Spleen (tissue), 7 donors: ENCODE measurements around the gene APC.

Experiments
- POLR2A ChIP-seq, 3 donors: fragments of 450-650 bp; IDR thresholded peaks; one replicate each; pipeline ENCODE4 v1.5.1; 2017; ENCODE audit warnings: antibody characterized with exemption in 3 of 3, mild to moderate bottlenecking in 1 of 3
- POLR2AphosphoS5 ChIP-seq, 3 donors: sonication (generic); formaldehyde crosslinking; IDR thresholded peaks; one replicate each; pipeline ENCODE4 v1.5.1; 2017; ENCODE audit warnings: antibody characterized with exemption in 3 of 3
- TF ChIP-seq, protein P1 (sequence below), 11 experiments: fragments of 200-600 bp in 7 of 11; fragments of 450-650 bp in 4 of 11; sonication (generic) in 4 of 11; IDR thresholded peaks in 8 of 11; conservative IDR thresholded peaks in 3 of 11; 1 replicate in 7 of 11; 2 replicates in 4 of 11; pipeline versions ENCODE4 v1.4.0 to v1.8.0; 2016 to 2021; ENCODE audit warnings: antibody characterized with exemption in 11 of 11, inconsistent platforms in 4 of 11, mild to moderate bottlenecking in 1 of 11
- donor health status: DM: no; HTN: no; CAD: no; lungs with moderate emphysema.
- donor health status: DM: no; HTN: no; CAD: no.
- donor health status: DM: no; HTN: no; CAD: no.

DNA sequence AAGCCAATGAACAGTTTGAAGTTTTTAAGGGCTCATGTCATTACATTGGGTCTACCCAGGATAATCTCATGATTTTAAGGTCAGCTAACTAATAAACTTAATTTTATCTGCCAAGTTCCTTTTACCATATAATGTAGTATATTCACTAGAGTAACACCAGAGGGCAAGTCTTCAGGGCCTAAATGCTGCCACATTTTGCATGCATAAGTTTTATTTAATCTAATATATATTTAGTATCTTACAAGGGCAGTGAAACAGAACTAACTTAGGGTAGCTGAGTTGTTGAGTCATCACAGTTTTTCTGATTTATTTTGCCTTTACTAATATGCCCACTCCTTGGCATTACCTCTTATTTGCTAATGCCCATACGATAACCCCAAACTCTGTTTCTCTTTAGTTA lies 8.1 kb upstream of the APC start:
- TF ChIP-seq, protein P1, sequence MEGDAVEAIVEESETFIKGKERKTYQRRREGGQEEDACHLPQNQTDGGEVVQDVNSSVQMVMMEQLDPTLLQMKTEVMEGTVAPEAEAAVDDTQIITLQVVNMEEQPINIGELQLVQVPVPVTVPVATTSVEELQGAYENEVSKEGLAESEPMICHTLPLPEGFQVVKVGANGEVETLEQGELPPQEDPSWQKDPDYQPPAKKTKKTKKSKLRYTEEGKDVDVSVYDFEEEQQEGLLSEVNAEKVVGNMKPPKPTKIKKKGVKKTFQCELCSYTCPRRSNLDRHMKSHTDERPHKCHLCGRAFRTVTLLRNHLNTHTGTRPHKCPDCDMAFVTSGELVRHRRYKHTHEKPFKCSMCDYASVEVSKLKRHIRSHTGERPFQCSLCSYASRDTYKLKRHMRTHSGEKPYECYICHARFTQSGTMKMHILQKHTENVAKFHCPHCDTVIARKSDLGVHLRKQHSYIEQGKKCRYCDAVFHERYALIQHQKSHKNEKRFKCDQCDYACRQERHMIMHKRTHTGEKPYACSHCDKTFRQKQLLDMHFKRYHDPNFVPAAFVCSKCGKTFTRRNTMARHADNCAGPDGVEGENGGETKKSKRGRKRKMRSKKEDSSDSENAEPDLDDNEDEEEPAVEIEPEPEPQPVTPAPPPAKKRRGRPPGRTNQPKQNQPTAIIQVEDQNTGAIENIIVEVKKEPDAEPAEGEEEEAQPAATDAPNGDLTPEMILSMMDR (IDR thresholded peaks at IDR 0.05 in 8 of 11, conservative IDR thresholded peaks at IDR 0.05 in 3 of 11), result no peak
- TF ChIP-seq POLR2A (IDR thresholded peaks at IDR 0.05) (no peak), POLR2AphosphoS5 (IDR thresholded peaks at IDR 0.05) (no peak)
